DND-41 (cell line): ENCODE measurements around the gene BNC2.

Experiments
- ATAC-seq: fragments of 200-7000 bp; cut with Tn5 transposase; 3 replicates; pipeline ENCODE4 v1.9.1; 2021; ENCODE audit warnings: low read depth; ENCODE audit not compliant: insufficient read depth
- DNase-seq: peaks from one replicate; pipeline ENCODE4 v3.0.0-alpha.2; 2020
- H2AFZ ChIP-seq: 2 replicates; pipeline ENCODE4 v1.6.0; 2012; ENCODE audit warnings: low read depth, low read length
- H3K27ac ChIP-seq: 2 replicates; pipeline ENCODE4 v1.5.1; 2012; ENCODE audit warnings: low read length, inconsistent platforms
- H3K27me3 ChIP-seq: fragments of 200-600 bp; sonication (generic); 2 replicates; pipeline ENCODE4 v1.6.0; 2012; ENCODE audit warnings: low read length, mild to moderate bottlenecking, inconsistent platforms; ENCODE audit not compliant: insufficient read depth, poor library complexity
- H3K36me3 ChIP-seq: 2 replicates; pipeline ENCODE4 v1.5.1; 2012; ENCODE audit warnings: low read length, inconsistent platforms; ENCODE audit not compliant: insufficient read depth
- H3K4me1 ChIP-seq: 2 replicates; pipeline ENCODE4 v1.5.1; 2012; ENCODE audit warnings: mild to moderate bottlenecking, low read length; ENCODE audit not compliant: insufficient read depth
- H3K4me2 ChIP-seq: 2 replicates; pipeline ENCODE4 v1.6.0; 2012; ENCODE audit warnings: mild to moderate bottlenecking, moderate library complexity, low read length, inconsistent platforms; ENCODE audit not compliant: insufficient read depth
- H3K4me3 ChIP-seq, 2 experiments: fragments of 200-600 bp in 1 of 2; shearing (Covaris generic) in 1 of 2; 2 replicates each; pipeline ENCODE4 v1.5.1; 2012 to 2016; ENCODE audit warnings: inconsistent platforms in 2 of 2, low read length in 2 of 2, mild to moderate bottlenecking in 2 of 2, low read depth in 1 of 2, moderate library complexity in 1 of 2
- H3K79me2 ChIP-seq: 2 replicates; pipeline ENCODE4 v1.6.0; 2012; ENCODE audit warnings: low read length, inconsistent platforms; ENCODE audit not compliant: insufficient read depth
- H3K9ac ChIP-seq: 2 replicates; pipeline ENCODE4 v1.6.0; 2012; ENCODE audit warnings: low read depth, mild to moderate bottlenecking, inconsistent platforms, low read length, moderate library complexity
- H3K9me3 ChIP-seq: 2 replicates; pipeline ENCODE4 v1.5.1; 2012; ENCODE audit warnings: low read length, moderate library complexity, mild to moderate bottlenecking, inconsistent platforms; ENCODE audit not compliant: insufficient read depth, severe bottlenecking
- H4K20me1 ChIP-seq: 2 replicates; pipeline ENCODE4 v1.6.0; 2012; ENCODE audit warnings: low read length; ENCODE audit not compliant: insufficient read depth
- EZH2 ChIP-seq: IDR thresholded peaks from 3 replicates; pipeline ENCODE4 v1.6.1; 2012; ENCODE audit warnings: borderline replicate concordance, low read depth, mild to moderate bottlenecking, moderate library complexity, low read length, inconsistent platforms; ENCODE audit not compliant: severe bottlenecking
- TF ChIP-seq, protein P1 (sequence below): IDR thresholded peaks from 2 replicates; pipeline ENCODE4 v1.5.1; 2012; ENCODE audit warnings: borderline replicate concordance, low read length, moderate library complexity, mild to moderate bottlenecking; ENCODE audit not compliant: poor library complexity, severe bottlenecking; ENCODE audit errors: extremely low read depth

BNC2 gene

DNA sequence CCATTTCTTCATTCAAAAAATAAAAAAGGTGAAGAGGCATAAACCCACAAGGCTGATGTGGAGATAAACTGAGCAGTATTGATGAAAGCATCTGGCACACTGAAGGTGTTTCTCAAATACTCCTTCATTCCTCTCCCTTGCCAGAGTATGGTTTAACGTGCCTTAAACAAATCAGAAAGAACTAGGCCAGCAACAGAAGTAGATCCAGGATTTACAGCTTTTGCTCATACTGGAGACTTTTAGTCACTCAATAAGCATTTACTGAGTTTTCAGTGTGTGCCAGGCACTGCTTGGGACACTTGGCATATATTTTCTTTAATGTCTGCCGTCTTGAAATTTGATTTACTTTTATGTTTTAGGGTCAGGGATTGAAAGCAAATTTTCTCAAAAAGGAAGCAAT lies 53.0 kb downstream of the BNC2 start:
- Histone ChIP-seq H4K20me1 (no peaks in the 10 kb centered on the region), H3K27ac (no peak overlapping the region), H2AFZ (no peak overlapping the region), H3K9me3 (no peaks in the 10 kb centered on the region), H3K9ac (no peak overlapping the region), H3K4me2 (no peak overlapping the region), H3K4me3 (no peak overlapping the region), H3K27me3 (no peaks in the 10 kb centered on the region), H3K36me3 (no peaks in the 10 kb centered on the region), H3K79me2 (no peaks in the 10 kb centered on the region), H3K4me1 (no peaks in the 10 kb centered on the region)
- DNase-seq (no peak), ATAC-seq (no peak)
- TF ChIP-seq EZH2: no peak
- TF ChIP-seq, protein P1, sequence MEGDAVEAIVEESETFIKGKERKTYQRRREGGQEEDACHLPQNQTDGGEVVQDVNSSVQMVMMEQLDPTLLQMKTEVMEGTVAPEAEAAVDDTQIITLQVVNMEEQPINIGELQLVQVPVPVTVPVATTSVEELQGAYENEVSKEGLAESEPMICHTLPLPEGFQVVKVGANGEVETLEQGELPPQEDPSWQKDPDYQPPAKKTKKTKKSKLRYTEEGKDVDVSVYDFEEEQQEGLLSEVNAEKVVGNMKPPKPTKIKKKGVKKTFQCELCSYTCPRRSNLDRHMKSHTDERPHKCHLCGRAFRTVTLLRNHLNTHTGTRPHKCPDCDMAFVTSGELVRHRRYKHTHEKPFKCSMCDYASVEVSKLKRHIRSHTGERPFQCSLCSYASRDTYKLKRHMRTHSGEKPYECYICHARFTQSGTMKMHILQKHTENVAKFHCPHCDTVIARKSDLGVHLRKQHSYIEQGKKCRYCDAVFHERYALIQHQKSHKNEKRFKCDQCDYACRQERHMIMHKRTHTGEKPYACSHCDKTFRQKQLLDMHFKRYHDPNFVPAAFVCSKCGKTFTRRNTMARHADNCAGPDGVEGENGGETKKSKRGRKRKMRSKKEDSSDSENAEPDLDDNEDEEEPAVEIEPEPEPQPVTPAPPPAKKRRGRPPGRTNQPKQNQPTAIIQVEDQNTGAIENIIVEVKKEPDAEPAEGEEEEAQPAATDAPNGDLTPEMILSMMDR: no peak

DNA sequence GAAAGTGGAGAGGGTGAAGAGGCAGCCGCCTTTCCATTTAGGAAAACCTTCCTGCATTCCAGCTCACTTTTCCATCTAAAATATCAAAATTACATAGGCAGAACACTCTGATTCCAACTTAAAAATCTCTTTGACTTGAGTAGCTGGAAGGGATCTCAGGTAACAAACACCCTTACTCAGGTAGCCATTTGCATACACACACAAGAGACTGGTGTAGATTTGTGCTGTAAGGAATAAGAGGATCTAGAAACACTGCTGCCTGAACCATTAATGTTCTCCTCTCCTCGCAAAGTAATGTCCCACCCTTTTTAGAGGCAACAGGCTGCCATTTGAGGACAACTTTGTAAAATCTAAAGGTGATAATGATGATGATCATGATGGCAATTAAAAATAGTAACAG lies 53.5 kb downstream of the BNC2 start:
- Histone ChIP-seq H3K4me1 (no peaks in the 10 kb centered on the region), H2AFZ (no peak overlapping the region), H3K9me3 (no peaks in the 10 kb centered on the region), H3K36me3 (no peaks in the 10 kb centered on the region), H3K4me2 (no peak overlapping the region), H3K9ac (no peak overlapping the region), H3K79me2 (no peaks in the 10 kb centered on the region), H3K4me3 (no peak overlapping the region), H3K27me3 (no peaks in the 10 kb centered on the region), H4K20me1 (no peaks in the 10 kb centered on the region), H3K27ac (no peak overlapping the region)
- TF ChIP-seq, protein P1: no peak
- no peak for TF ChIP-seq EZH2
- ATAC-seq (no peak), DNase-seq (no peak)

DNA sequence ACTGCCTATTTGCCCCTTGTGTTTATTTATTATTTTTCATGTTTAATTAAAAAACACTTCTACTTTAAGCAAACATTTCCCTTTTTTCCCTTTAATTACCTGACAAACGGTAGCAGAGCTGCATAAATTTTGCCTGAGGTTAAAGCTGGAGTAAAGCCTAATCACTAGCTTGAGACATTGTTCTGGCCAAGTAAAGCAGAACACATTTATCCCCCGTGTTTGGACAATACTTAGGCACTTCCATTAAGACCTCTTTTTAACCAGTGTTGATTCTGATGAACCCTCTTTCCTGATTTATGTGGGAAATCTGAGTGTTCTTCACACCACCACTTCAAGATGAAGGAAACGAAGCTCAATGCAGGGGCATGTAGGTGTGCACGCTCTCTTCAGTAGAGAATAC lies 54.5 kb downstream of the BNC2 start:
- DNase-seq: no peak

More for the DNA sequence above, 54.5 kb downstream of the BNC2 start:
- H3K4me1 ChIP-seq: no peaks in the 10 kb centered on the region
- H4K20me1 ChIP-seq: no peaks in the 10 kb centered on the region
- H3K9me3 ChIP-seq: no peaks in the 10 kb centered on the region
- no peaks in the 10 kb centered on the region for H3K36me3 ChIP-seq
- ATAC-seq: no peak
- H3K79me2 ChIP-seq: no peaks in the 10 kb centered on the region
- H3K27ac ChIP-seq: no peak overlapping the region
- H3K4me2 ChIP-seq: no peak overlapping the region
- no peak overlapping the region for H2AFZ ChIP-seq
- no peak overlapping the region for H3K4me3 ChIP-seq
- H3K9ac ChIP-seq: no peak overlapping the region
- H3K27me3 ChIP-seq: no peaks in the 10 kb centered on the region
- no peak for TF ChIP-seq EZH2
- TF ChIP-seq, protein P1: no peak
